ENCODE results near the gene TNK1.

TNK1 gene

DNA sequence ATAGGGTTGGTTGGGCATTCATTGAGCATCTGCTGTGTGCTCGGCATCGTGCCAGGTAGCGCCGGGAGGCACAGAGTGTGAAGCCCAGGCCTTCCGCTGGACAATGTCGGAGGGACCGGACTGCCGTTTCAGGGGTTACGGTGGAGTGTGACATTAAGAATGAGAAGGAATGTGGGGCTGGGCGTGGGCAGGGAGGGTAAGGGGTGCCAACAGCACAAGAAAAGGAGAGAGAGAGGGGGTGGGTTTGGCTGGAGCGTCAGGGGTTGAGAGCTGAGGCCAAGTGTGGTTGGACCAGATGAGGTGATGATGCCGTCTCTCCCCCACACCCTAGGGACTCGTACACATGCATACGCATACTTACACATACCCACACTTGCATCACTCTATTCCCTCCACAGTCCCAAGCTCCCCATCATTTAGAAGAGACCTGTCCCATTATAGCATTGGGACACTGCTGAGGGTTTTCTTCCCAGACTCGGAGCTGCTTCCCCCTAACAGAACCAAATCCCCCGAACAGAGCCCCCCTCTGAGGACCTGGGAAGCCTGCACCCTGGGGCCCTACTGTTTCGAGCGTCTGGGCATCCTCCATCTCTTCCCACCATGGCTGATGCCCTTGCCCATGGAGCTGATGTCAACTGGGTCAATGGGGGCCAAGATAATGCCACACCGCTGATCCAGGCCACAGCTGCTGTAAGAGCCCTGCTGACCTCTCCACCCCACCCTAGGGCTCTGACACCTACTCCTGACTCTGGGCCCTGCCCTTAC is 32.2 kb upstream of the TNK1 start:
- Histone ChIP-seq H3K27me3 (no peaks in the 10 kb centered on the region), H3K9me3 (no peaks in the 10 kb centered on the region), H3K4me1 (peaks cover 0 to 44% (median 24%) of the 10 kb centered on the region in 4 donors), H3K4me3 (no peak overlapping the region), H3K27ac (peak overlapping the region in 1 of 2 donors; percentile 99), H3K36me3 (no peaks in the 10 kb centered on the region)
- TF ChIP-seq, protein P1, sequence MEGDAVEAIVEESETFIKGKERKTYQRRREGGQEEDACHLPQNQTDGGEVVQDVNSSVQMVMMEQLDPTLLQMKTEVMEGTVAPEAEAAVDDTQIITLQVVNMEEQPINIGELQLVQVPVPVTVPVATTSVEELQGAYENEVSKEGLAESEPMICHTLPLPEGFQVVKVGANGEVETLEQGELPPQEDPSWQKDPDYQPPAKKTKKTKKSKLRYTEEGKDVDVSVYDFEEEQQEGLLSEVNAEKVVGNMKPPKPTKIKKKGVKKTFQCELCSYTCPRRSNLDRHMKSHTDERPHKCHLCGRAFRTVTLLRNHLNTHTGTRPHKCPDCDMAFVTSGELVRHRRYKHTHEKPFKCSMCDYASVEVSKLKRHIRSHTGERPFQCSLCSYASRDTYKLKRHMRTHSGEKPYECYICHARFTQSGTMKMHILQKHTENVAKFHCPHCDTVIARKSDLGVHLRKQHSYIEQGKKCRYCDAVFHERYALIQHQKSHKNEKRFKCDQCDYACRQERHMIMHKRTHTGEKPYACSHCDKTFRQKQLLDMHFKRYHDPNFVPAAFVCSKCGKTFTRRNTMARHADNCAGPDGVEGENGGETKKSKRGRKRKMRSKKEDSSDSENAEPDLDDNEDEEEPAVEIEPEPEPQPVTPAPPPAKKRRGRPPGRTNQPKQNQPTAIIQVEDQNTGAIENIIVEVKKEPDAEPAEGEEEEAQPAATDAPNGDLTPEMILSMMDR (IDR thresholded peaks at IDR 0.05) = no peak
- intact Hi-C loops (cut with DNase I; ENCODE audit: low total_unique reads) = loop anchor here (10.0 kb wide), 1 partner anchor 94 kb away; the partner anchor contains the start of genes CTDNEP1 and ELP5
- no peak for DNase-seq

DNA sequence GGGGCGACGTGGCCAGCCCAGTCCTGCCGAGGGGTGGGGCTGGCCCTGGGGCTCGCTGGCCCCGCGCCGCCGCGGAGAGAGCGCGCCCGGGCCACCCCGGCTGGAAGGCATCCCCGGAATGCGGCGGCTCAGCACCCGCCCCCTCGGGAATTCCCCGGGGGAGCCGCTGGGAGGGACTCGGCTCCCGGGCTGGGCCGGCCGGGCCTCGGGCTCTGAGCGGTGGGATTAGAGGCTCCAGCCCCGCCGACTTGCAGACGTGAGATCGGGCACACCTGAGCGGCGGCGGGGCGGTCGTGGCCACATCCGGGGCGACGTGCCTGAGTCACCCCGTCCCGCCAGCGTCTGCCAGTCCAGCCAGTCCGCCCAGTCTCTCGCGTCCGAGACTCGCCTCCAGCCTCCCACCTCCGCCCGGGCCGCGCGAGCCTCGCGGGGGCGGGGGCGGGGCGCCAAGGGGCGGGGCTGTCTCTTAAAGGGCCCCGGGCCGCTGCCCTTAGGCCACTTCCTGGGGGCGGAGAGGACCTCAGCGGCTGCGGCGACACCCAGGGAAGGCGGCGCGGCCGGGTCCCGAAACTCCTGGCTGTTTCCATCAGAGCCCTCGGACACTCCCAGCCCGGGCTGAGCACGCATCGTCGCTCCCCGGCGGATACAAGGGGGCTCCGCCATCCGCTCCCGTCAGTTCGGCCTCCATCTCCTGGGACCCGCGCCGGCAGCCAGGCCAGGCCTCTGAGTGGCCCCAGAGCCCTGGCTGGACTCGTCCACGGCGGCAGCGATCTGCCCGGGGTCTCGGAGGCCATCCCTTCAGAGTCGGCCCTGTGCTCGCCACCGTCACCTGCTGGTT is 29.0 kb upstream of the TNK1 start, which contains the start of gene KCTD11:
TSS of gene KCTD11 (plus strand) at position 498 of the 838 bp plus-strand sequence.
- H3K27ac ChIP-seq = peak within 1 kb of the TSS; percentile 99
- H3K36me3 ChIP-seq = no peaks in the 10 kb centered on the region
- DNase-seq = peak; percentile 92 to 97
- TF ChIP-seq, protein P1 (IDR thresholded peaks at IDR 0.05) = peak in 1 of 2 experiments; percentile 62
- peak within 1 kb of the TSS; percentile 86 to 91 for H3K4me3 ChIP-seq
- intact Hi-C loops (cut with DNase I; ENCODE audit: low total_unique reads) = loop anchor here (1.0 to 5.0 kb wide), 3 partner anchors 85 to 210 kb away; partner anchors contain the start of genes FGF11, SENP3 and TMEM102
- H3K4me1 ChIP-seq = peaks cover 0 to 73% (median 41%) of the 10 kb centered on the region in 4 donors
- no peaks in the 10 kb centered on the region for H3K9me3 ChIP-seq
- H3K27me3 ChIP-seq = no peaks in the 10 kb centered on the region

DNA sequence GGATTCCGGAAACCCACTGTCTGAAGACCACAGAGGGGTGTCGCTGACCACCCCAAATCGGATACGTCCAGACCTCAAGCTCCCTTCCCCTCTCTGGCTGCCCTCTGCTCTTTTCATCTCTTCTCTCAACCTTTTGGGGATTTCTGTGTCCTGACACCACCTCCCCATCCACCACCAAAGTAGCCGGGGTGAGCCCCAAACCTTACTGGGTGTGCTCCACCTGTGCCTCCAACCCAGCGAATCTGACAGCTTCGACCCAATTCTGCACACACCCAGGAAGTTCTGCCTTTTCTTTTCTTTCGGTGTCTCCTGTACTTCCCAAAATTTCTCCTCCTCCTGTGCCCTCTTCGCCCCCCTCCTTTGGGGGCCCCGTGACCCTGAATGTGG is 28.4 kb upstream of the TNK1 start:
- DNase-seq = no peak
- TF ChIP-seq, protein P1 (IDR thresholded peaks at IDR 0.05) = peak in 1 of 2 experiments; percentile 53
- Histone ChIP-seq H3K27ac (peak overlapping the region; percentile 99), H3K9me3 (no peaks in the 10 kb centered on the region), H3K4me1 (peaks cover 0 to 73% (median 41%) of the 10 kb centered on the region in 4 donors), H3K36me3 (no peaks in the 10 kb centered on the region), H3K27me3 (no peaks in the 10 kb centered on the region), H3K4me3 (peak overlapping the region; percentile 86 to 91)
- intact Hi-C loops (cut with DNase I; ENCODE audit: low total_unique reads) = loop anchor here (1.0 to 5.0 kb wide), 3 partner anchors 85 to 210 kb away; partner anchors contain the start of genes FGF11, SENP3 and TMEM102

DNA sequence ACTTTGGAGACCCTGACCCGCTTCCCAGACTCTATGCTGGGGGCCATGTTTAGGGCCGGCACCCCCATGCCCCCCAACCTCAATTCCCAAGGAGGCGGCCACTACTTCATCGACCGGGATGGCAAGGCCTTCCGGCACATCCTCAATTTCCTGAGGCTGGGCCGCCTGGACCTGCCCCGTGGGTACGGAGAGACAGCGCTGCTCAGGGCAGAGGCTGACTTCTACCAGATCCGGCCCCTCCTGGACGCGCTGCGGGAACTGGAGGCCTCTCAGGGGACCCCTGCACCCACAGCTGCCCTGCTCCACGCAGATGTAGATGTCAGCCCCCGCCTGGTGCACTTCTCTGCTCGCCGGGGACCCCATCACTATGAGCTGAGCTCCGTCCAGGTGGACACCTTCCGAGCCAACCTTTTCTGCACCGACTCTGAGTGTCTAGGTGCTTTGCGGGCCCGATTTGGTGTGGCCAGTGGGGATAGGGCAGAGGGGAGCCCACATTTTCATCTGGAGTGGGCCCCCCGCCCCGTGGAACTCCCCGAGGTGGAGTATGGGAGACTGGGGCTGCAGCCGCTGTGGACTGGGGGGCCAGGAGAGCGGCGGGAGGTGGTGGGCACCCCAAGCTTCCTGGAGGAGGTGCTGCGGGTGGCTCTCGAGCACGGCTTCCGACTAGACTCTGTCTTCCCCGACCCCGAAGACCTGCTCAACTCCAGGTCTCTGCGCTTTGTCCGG is 27.8 kb upstream of the TNK1 start:
- no peaks in the 10 kb centered on the region for H3K9me3 ChIP-seq
- no peaks in the 10 kb centered on the region for H3K36me3 ChIP-seq
- intact Hi-C loops (cut with DNase I; ENCODE audit: low total_unique reads) = loop anchor here (1.0 to 5.0 kb wide), 3 partner anchors 84 to 209 kb away; partner anchors contain the start of genes FGF11, SENP3 and TMEM102
- peak overlapping the region; percentile 86 to 91 for H3K4me3 ChIP-seq
- peaks cover 0 to 68% (median 41%) of the 10 kb centered on the region in 4 donors for H3K4me1 ChIP-seq
- TF ChIP-seq, protein P1 (IDR thresholded peaks at IDR 0.05) = no peak
- peak overlapping the region; percentile 99 for H3K27ac ChIP-seq
- H3K27me3 ChIP-seq = no peaks in the 10 kb centered on the region
- no peak for DNase-seq
